ENCODE measurements around the gene VWA1. TPM values are rescaled to one million over a fixed set of nuclear protein-coding genes. Genes with fewer than 3 reads are reported as not detected.
"Not testable (repeated sequence)": the region's sequence is repeated elsewhere in the genome, so short reads cannot be mapped to it uniquely, and the experiment has no call there.

The VWA1 gene
- total RNA-seq, 1 donor from 2014 or later: 8.6 TPM

GRCh38 chr1:1437033-1437903 lies 1.8 kb downstream of the VWA1 start:
- DNase-seq: no peak

- DNase-seq: no peak
Measured at GRCh38 chr1:1437904-1438376, 2.5 kb downstream of the VWA1 start.

- DNase-seq: no peak
Measured at GRCh38 chr1:1438531-1439381, 3.3 kb downstream of the VWA1 start.

GRCh38 chr1:1439546-1440261 lies 4.2 kb downstream of the VWA1 start:
- DNase-seq: no peak

GRCh38 chr1:1440262-1441001 lies 4.9 kb downstream of the VWA1 start:
- DNase-seq: no peak

GRCh38 chr1:1441002-1441888 lies 5.8 kb downstream of the VWA1 start:
- no peak for DNase-seq

- DNase-seq: no peak
Measured at GRCh38 chr1:1442069-1442770, 6.7 kb downstream of the VWA1 start.

- DNase-seq: not testable (repeated sequence)
Measured at GRCh38 chr1:1446631-1447030, 11.1 kb downstream of the VWA1 start.

- no peak for DNase-seq
Measured at GRCh38 chr1:1449099-1449739, 13.7 kb downstream of the VWA1 start, which contains the start of gene ATAD3C. Gene ATAD3C, plus strand, starts transcription at chr1:1449689. Its CDS starts 995 bp downstream, at chr1:1450684.

GRCh38 chr1:1450616-1451015 lies 15.1 kb downstream of the VWA1 start:
- DNase-seq: not testable (repeated sequence)

GRCh38 chr1:1451696-1452364 lies 16.3 kb downstream of the VWA1 start:
- no peak for DNase-seq

GRCh38 chr1:1452365-1452739 lies 16.9 kb downstream of the VWA1 start:
- not testable (repeated sequence) for DNase-seq

GRCh38 chr1:1452882-1453281 lies 17.4 kb downstream of the VWA1 start:
- DNase-seq: no peak

- DNase-seq: not testable (repeated sequence)
Measured at GRCh38 chr1:1454286-1455056, 19.0 kb downstream of the VWA1 start.

- DNase-seq: no peak
Measured at GRCh38 chr1:1455366-1455884, 19.9 kb downstream of the VWA1 start.

- not testable (repeated sequence) for DNase-seq
Measured at GRCh38 chr1:1455934-1456333, 20.4 kb downstream of the VWA1 start.

GRCh38 chr1:1456683-1457255 lies 21.3 kb downstream of the VWA1 start:
- DNase-seq: not testable (repeated sequence)
